Upper lobe of left lung (tissue), 4 donors: ENCODE results near the gene PTBP3.

Experiments used
- CTCF ChIP-seq, 6 experiments: fragments of 450-650 bp in 4 of 6; fragments of 200-600 bp in 2 of 6; sonication (generic) in 2 of 6; IDR thresholded peaks; one replicate each; pipeline ENCODE4 v1.5.1; 2016 to 2019; ENCODE audit warnings: antibody characterized with exemption in 6 of 6
- EP300 ChIP-seq, 4 donors: sonication (generic); formaldehyde crosslinking; IDR thresholded peaks; one replicate each; pipeline ENCODE4 v1.5.1; 2017; ENCODE audit warnings: antibody characterized with exemption in 4 of 4, control low read depth in 2 of 4
- POLR2A ChIP-seq, 4 donors: fragments of 450-650 bp; IDR thresholded peaks; one replicate each; pipeline ENCODE4 v1.5.1; 2016 to 2017; ENCODE audit warnings: antibody characterized with exemption in 4 of 4, mild to moderate bottlenecking in 2 of 4
- POLR2AphosphoS5 ChIP-seq, 2 donors: sonication (generic); formaldehyde crosslinking; IDR thresholded peaks; one replicate each; pipeline ENCODE4 v1.5.1; 2017; ENCODE audit warnings: antibody characterized with exemption in 2 of 2

- TF ChIP-seq CTCF (IDR thresholded peaks at IDR 0.05) (no peak), POLR2AphosphoS5 (IDR thresholded peaks at IDR 0.05) (no peak), EP300 (IDR thresholded peaks at IDR 0.05) (no peak), POLR2A (IDR thresholded peaks at IDR 0.05) (no peak)
These were observed 21.3 kb downstream of the PTBP3 start for GRCh38 chr9:112312139-112312538.
